Amniotic epithelial cell (primary cell): ENCODE data around the gene ACSL4.
"Not testable (repeated sequence)": the region's sequence is repeated elsewhere in the genome, so short reads cannot be mapped to it uniquely, and the experiment has no call there.

Experiments used
- DNase-seq: peaks from one replicate; pipeline ENCODE4 v3.0.0-alpha.2; 2010; ENCODE audit warnings: low read depth

The ACSL4 gene

DNA sequence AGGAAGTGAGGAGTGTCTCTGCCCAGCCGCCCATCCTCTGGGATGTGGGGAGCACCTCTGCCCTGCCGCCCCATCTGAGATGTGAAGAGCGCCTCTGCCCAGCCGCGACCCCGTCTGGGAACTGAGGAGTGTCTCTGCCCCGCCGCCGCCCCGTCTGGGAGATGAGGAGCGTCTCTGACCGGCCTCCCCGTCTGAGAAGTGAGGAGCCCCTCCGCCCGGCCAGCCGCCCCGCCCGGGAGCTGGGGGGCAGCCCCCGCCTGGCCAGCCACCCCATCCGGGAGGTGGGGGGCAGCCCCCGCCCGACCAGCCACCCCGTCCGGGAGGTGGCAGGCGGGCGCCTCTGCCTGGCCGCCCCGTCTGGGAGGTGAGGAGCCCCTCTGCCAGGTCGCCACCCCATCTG is 61.9 kb downstream of the ACSL4 start:
- not testable (repeated sequence) for DNase-seq

DNA sequence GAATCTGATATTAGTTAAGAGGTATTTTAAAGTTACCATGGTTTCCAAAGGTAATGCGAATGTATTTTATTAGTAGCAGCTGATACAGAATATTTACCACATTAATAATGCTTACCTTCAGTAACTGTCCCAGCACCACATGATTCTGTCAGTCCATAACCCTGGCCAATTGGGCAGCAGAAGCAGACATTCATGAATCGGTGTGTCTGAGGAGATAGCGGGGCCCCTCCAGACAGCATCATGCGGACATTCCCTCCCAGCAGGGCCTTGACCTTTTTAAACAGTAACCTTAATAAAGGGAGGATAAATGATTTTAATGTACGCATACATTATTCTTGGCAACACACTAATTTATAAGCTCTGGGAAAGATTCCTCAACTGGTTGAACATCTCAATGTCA is 65.1 kb downstream of the ACSL4 start:
- no peak for DNase-seq

DNA sequence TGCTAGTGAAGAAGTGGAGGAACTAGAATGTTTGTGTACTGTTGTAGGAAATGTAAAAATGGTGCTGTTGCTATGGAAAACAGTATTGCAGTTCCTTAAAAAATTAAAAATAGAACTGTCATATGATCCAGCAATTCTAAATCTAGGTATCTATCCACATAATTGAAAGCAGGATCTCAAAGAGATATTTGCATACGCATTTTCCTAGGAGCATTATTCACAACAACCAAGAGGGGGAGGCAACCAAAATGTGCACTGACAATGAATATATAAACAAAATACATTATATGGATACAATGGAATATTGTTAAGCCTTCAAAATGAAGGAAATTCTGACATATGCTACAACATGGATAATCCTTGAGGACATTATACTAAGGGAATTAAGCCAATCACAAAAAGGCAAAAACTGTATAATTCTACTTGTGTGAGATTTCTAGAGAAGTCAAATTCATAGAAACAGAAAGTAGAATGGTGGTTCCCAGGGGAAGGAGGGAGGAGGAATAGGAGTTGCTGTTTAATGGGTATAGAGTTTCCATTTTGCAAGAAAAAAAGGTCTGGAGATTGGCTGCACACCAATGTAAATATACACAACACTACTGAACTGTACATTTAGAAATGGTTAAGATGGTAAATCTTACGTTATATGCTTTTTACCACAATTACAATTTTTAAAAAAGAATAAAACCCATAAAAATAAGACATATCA is 72.5 kb downstream of the ACSL4 start:
- no peak for DNase-seq

- DNase-seq: no peak
Observed at GRCh38 chrX:109658391-109658790, 74.7 kb downstream of the ACSL4 start.

- not testable (repeated sequence) for DNase-seq
Observed at GRCh38 chrX:109657364-109657763, 75.7 kb downstream of the ACSL4 start.

DNA sequence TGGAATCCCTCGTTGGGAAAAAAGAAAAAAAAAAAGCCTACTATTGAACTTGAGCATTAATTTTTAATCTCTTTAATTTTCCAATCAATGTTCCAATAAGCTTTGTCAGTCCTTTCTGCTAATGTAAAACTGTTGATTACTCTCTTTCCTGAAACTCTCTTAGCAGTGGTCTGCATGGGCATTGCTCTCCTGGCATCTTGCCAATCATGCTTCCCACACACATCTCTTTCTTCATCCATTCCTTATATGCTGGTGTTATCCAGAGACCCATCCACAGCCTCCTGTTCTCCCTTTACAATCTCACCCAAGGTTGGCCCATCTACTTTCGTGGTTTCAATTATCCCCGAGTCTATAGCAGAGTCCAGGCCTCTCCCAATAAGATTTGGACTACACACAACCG is 76.3 kb downstream of the ACSL4 start:
- DNase-seq: peak; percentile 8

DNA sequence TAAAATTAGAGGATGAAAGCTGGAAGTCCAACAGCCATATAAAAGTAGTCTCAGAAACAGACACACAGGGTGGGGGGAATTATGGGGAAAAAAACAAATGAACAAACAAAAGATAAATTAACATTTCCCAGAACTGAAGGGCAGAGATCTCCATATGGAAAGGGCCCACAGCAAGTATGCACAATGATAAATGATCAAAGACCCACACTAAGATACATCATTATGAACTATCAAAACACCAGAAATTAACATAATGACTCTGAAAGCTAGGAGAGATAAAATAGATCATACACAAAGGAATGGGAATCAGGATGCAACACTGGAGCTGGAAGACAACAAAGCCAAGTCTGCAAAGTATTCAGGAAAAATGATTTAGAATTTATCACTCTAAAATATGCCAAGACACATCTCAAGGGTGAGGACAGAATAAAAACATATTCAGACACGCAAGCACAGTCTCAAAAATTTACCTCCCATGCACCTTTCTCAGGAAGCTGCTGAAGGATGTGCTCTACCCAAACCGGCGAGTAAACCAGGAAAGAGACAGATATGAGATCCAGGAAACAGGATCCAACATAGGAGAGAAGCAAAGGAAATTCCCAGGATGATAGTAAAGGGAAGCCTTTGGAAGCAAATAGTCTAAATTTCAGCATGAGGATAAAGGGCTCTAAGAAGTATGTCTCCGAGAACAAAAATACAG is 77.4 kb downstream of the ACSL4 start:
- DNase-seq: no peak

DNA sequence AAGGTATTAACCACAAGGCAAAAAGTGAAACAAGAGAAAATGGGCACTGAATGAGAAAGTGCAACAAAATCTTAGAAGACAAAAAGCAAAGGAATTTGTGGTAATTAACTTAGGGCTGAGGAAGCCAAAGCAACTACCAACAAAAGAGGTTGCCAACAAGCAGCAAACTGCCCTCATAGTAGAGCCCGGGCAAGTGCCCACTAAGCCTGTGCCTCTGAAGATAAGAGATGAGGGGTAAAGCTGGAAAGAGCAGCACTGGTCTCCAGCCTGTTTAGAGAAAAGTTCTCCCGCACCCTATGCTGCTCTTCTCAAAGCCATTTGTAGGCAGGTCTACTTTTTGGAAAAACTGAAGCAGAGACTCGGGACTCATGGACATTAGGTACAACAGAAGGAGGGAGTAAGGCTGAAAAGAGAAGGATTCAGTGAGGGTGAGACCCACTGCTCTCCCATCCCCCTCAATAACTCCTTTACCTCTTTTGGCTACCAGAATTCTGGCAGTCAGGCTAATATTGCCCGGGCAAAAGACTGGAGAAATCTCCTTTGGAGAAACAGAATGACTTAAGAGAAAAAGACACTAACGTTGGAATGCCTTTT is 78.4 kb downstream of the ACSL4 start:
- no peak for DNase-seq

- DNase-seq: not testable (repeated sequence)
Observed at GRCh38 chrX:109644671-109645070, 88.4 kb downstream of the ACSL4 start.

DNA sequence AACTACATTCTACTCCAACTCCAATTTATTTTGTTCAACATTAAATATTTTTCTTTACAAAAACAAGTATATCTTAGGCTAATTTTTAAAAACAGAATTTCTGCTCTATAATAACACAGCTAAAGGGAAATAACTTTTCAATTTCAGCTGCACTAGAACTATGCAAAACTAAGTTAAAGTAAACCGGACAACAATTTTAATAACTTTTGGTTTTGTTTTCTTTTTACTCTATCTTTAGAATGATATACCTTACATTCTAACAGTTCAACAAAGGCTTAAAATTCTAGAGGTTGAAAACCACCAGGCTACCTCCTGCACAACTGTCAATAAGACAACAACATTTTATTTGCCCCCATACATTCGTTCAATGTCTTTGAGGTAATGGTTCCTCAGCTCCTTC is 89.4 kb downstream of the ACSL4 start:
- no peak for DNase-seq

DNA sequence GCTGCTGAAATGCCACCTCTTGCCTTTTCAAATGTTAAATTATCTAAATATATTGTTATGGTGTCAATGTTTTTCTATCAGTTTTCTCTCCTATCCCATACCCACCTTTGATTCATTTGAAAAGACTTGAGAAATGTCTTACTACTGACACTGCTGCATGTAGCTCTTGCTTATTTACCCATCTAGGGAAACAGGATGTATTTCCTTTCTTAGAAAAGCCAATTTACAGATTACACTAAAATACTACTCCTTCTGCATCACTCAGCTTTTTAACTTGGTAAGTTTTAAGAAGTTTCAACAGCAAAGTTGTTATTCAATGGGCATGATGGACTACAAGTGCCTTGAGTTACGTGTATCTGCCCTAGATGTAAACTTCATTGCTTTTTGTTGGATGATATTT is 94.9 kb downstream of the ACSL4 start:
- no peak for DNase-seq

DNA sequence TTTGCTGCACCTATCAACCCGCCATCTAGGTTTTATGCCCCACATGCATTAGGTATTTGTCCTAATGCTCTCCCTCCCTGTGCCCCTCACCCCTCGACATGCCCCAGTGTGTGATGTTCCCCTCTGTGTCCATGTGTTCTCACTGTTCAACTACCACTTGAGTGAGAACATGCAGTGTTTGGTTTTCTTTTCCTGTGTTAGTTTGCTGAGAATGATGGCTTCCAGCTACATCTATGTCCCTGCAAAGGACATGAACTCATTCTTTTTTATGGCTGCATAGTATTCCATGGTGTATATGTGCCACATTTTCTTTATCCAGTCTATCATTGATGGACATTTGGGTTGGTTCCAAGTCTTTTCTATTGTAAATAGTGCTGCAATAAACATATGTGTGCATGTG is 95.6 kb downstream of the ACSL4 start:
- not testable (repeated sequence) for DNase-seq

DNA sequence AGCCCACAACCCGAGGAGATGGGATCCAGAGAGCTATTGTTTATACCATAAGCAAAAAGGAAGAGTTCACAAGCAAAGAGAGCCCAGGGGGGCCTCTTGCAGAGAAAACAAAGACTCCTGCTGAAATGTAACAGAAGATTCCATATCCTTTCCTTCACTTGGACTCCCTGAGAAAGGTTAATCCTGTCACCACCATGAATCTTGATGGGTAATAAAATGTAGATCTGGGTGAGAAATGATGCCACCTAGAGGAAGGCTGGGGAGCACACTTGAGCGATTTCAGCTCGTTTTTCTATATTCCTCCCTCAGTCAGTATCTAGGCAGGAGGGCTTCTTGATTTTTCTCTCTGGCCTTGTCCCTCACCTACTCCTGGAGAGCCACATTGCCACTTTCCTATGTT is 97.9 kb downstream of the ACSL4 start:
- peak; percentile 17 for DNase-seq

DNA sequence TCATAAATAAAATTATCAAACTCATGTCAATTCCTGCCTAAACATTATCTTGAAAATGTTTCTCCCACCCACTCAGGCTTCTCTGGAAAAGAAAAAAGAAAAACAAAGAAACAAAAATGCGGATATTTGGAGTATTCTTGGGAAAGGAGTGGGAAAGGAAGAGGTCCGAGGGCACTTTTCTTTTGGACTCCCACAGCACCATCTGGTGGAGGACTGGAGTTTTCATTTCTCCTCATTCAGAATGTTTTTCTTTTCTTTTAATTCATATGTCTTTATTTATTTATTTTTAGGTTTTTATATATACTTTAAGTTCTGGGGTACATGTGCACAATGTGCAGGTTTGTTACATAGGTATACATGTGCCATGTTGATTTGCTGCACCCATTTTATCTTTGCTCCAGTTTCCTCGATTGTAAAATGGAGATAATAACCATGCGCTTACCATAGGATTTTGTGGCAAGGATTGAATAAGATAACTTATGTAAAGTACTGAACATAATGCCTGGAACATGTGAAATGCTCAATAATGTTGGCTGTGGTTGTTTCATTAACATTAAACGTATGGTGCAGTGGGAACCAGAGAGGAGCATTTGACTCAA is 100.1 kb downstream of the ACSL4 start:
- DNase-seq: peak; percentile 20

GRCh38 chrX:109629310-109629709 is 103.7 kb downstream of the ACSL4 start:
- DNase-seq: no peak

GRCh38 chrX:109626637-109627036 is 106.4 kb downstream of the ACSL4 start:
- DNase-seq: no peak

- DNase-seq: no peak
Observed at GRCh38 chrX:109624641-109625616, 108.1 kb downstream of the ACSL4 start, which contains the start of gene KCNE5. Gene KCNE5, minus strand, starts transcription at chrX:109625172. Its CDS starts 152 bp downstream, at chrX:109625020.

DNA sequence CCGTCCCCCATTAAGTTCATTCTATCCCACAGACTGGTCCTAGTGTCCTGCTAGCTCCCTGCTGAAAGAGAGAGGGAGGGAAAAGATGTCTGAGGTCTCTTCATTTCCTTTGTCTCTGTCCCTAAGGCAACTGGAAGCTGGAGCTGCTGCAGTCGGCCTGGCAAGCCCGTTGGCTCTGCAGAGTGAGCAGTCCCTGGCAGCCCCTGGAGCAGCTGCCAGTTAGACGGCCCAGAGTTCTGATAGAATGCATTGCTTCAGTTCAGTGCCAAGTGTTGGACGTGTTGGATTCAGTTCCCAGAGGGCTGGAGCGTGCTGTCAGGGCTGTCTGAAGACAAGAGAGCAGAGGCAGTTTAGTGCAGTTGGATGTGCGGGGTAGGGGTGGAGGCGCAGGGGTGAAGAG is 109.1 kb downstream of the ACSL4 start:
- no peak for DNase-seq

- no peak for DNase-seq
Observed at GRCh38 chrX:109622270-109622669, 110.8 kb downstream of the ACSL4 start.

GRCh38 chrX:109619771-109620170 is 113.3 kb downstream of the ACSL4 start:
- no peak for DNase-seq

DNA sequence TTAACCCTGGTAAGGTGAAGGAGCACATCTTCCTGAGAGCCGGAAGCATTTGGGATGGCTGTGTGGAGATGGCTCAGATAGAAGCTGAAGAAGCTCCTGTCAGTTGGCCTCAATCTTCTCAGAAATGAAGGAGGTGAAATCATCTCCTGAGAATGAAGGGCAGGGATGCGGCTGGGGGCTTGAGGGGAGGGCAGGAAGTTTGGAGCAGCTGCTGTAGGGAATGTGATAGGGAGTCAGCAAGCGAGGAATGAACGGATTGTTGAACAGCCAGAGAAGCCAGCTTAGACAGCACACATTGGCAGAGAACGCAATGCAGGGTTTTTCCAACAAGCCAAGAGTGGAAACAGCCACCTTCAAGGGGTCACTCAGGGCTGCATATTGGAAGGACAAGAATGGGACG is 118.1 kb downstream of the ACSL4 start:
- DNase-seq: no peak

DNA sequence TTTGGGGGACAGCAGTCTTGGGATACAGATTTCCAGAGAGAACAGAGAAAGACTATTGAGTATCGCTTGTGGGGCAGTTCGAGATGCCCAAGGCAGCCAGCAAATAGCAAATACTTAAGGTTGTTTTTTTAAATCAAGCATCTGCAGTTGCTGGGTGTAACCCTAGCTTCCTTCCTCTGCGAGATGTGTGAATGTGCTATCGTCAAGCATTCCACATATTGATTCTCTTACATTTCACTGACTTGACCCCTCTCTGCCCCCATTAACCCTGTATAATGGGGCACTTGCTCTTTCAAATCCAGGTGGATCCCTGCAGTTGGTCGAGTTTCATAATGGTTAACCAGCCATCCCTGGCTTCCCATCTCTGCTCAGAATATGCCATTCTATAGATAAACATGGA is 131.6 kb downstream of the ACSL4 start:
- no peak for DNase-seq
